HTR-8/SVneo (cell line): ENCODE measurements around the gene SLC14A1.

ENCODE experiments used
- DNase-seq: peaks from one replicate; pipeline ENCODE4 v3.0.0; 2011; ENCODE audit warnings: low spot score, mixed read lengths; ENCODE audit not compliant: insufficient read length
- FAIRE-seq: peaks from 2 replicates; lab custom pipeline; 2011; peaks lifted over from hg19 to GRCh38; lab: Jason Lieb, UNC

The SLC14A1 gene

GRCh38 chr18:45719106-45719505 lies 4.9 kb upstream of the SLC14A1 start:
- DNase-seq (no peak), FAIRE-seq (no peak)

DNA sequence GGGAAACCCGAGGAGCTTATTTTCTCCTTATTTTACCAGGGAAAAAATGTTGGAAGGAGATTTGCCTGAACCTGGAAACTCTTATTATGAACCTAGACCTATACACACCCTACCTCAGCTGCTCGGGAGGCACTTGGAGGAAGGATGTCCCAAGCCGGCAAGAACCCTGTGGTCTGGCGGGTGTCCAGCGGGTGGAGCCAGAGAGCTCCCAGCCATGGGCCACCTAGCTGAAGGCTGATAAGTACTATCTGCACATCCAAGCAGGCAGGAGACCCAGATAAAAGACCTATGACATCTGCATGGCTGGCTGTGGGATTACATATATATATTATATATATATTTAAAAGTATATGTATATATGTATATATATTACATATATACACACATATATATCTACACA lies 1.1 kb upstream of the SLC14A1 start:
- FAIRE-seq (no peak), DNase-seq (peak; percentile 57)

- DNase-seq = no peak
- FAIRE-seq = no peak
Measured at GRCh38 chr18:45724601-45725000, 620 bp downstream of the SLC14A1 start.

DNA sequence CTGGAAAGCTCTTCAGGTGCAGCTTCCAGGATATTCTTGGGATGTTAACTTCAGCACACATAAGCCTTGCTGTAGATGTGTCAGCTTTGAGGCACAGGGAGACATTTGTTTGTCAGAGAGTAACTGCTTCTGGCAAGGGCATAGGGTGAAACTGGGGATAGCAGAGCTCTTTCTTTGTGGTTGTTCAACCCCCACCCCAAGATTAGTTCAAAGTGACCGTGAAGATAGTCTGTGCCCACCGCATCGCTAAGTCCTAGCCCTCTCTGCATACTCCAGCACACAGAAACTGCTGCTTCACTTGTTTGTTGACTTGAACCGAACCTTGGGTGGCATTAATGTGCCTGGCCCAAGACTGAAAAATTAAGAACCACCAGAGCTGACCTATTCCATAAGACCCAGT lies 1.4 kb downstream of the SLC14A1 start:
- FAIRE-seq = no peak
- no peak for DNase-seq

DNA sequence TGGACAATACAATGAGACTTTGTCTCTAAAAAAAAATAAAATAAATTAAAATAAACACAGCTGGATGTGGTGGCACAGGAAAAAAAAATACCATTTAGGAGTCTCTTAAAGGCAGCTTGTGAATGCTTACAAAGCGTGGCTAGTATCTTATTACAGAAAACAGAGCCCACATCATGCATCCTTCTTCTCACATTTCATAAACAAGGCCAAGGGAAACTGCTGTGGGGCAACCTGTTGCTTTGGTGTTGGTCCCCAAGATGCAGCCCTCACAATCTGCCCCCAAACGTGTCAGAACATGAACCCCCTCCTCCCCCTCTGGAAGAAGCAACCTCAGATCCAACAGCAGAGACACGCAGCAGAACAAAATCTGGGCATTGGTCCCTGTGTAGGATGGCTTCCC lies 2.6 kb downstream of the SLC14A1 start:
- DNase-seq = no peak

GRCh38 chr18:45727068-45727467 lies 3.1 kb downstream of the SLC14A1 start:
- no peak for FAIRE-seq
- no peak for DNase-seq

More for the DNA sequence above, 2.6 kb downstream of the SLC14A1 start:
- FAIRE-seq = no peak

GRCh38 chr18:45728336-45729010 lies 4.5 kb downstream of the SLC14A1 start:
- FAIRE-seq (no peak), DNase-seq (no peak)

DNA sequence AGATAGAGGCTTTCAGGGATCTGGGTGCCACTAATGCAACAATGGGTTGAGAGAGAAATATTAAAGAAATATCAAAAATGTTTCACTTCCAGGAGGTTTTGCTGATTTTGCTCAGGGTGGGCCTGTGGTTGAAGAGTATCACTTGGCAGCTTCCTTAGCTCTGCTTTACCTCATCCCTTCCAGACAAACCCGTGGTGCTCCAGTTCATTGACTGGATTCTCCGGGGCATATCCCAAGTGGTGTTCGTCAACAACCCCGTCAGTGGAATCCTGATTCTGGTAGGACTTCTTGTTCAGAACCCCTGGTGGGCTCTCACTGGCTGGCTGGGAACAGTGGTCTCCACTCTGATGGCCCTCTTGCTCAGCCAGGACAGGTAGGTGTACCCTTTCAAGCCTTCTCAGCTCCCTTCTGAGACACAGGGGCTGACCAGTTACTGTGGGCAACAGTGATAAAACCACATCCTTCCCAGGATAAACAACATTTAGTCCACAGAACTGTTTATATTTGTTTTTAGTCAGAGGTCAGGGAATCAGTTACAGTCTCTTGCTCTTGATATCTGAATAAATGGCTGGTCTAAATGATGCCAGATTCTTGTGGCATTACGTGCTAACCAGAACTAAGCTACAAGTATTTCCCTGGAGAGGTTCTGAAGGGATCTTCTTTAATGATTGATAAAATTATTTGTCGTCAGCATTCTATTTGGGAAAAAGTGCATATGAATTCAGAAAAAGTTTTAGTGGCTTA lies 7.0 kb downstream of the SLC14A1 start:
- peak; percentile 22 for DNase-seq
- FAIRE-seq = no peak

DNA sequence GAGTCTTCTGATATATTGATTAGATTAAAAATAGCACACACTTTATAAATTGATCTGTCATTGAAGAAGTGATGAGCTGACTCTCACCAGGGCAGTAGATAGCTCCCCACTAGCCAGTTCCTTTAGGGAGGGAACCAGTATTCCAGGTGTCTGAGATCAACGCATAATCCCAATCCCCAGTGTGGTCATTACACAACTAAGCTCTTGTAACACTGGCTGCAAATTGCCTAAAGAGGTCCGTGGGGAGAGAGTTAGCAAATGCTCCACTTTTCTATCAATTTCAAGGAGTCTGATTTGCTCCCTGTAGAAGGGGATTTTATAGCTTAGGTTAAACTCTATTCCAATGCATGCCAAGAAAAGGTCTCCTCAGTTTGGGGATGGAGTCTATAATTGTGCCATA lies 7.7 kb downstream of the SLC14A1 start:
- no peak for FAIRE-seq

DNA sequence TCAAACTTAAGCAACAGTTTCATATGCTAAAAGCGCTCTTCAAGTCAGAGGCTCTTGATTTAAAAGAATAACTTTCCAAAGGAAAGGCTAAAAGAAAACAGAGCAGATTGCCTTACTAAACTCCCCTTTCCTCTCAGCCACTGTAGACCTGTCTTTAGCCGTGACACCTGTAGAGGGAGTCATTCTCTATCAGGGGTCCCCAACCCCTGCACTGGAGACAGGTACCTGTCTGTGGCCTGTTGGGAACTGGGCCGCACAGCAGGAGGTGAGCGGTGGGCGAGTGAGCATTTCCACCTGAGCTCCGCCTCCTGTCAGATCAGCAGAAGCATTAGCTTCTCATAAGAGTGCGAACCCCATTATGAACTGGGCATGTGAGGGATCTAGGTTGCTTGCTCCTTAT lies 9.6 kb downstream of the SLC14A1 start:
- no peak for FAIRE-seq
- DNase-seq = no peak

More for the DNA sequence above, 7.7 kb downstream of the SLC14A1 start:
- no peak for DNase-seq

- no peak for FAIRE-seq
- no peak for DNase-seq
Measured at GRCh38 chr18:45734505-45734904, 10.5 kb downstream of the SLC14A1 start.

DNA sequence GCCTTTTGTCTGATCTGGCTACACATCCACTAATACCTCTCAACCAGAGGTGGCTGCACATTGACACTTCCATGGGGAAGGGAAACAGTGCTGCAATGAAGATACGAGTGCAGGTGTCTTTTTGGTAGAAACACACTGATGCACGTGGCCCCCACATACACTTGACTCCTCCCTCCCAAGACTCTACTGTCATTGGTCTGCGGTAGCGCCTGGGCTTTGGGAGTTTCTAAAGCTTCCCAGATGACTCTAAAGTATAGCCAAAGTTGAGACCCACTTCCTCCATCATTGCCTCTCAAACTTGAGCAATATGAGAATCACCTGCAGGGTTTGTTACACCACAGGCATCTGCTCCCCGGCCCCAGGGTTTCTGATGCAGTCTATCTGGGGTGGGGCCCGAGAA lies 11.0 kb downstream of the SLC14A1 start:
- FAIRE-seq (no peak), DNase-seq (no peak)

DNA sequence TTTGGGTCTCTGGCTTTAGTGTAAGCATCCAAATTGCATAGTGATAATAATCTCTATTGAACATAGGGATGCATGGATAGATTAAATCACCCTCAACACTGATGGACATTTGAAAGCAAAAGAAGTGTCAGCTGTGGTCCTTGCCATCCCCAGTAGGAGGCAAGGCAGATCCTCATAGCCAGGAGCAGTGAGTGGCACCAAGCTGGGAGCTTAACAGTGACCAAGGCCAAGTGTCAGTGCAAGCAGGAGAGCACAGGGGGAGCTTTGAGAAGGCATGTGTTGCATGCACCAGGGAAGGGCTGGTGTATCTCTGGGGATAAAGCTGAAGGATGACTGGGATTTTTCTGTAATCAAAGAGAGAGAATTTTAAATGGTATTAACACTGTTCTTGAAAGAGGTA lies 14.7 kb downstream of the SLC14A1 start:
- no peak for FAIRE-seq
- DNase-seq = no peak

GRCh38 chr18:45739268-45739667 lies 15.3 kb downstream of the SLC14A1 start:
- FAIRE-seq (no peak), DNase-seq (no peak)

GRCh38 chr18:45739848-45740247 lies 15.9 kb downstream of the SLC14A1 start:
- DNase-seq (no peak), FAIRE-seq (no peak)

DNA sequence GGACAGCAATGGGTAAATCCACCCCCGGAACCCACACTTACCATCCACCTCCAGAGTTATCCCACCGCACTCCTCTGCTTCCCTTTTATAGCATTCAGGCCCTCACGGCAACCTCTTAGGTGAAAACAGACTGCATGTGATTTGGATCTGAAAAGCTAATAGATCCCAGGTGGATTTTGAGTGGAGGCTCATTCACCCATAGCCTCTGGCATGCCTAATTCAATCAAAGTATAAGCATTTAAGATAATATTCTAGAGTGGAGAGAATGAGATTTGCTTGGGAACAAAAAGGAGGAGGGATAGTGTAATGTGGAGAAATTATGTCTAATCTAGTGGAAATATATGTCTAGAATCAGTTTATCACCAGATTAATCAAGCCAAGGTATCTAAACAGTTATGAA lies 17.1 kb downstream of the SLC14A1 start:
- FAIRE-seq (no peak), DNase-seq (no peak)

DNA sequence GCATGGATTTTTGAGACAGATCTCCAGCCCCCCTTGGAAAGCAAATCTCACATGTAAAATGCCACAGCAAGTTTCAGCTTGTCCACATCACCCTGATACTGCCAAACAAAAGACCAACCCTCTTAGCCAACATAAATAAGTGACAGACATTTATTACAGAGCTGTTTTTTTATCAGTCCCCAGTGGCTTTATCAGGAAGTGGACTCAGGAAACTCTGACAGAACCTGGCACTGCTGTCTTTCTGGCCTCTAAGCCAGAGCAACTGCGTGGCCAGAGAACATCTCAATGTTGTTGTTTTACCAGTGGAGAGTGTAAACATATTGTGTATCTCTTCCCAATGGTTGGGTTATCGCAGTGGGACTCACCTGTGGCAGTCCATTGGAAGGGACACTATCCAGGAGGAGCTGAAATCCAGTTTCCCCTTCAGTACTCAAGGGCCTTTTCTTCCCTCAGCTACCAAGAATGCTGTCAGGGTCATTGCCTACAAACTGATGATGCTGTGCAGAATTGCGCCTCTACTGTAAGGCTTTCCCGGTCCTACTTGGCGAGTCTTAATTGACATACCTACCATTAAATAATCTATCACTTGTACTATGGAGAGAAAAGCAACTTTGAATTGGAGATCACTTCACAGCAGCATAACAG lies 22.0 kb downstream of the SLC14A1 start:
- DNase-seq (peak; percentile 15), FAIRE-seq (no peak)

DNA sequence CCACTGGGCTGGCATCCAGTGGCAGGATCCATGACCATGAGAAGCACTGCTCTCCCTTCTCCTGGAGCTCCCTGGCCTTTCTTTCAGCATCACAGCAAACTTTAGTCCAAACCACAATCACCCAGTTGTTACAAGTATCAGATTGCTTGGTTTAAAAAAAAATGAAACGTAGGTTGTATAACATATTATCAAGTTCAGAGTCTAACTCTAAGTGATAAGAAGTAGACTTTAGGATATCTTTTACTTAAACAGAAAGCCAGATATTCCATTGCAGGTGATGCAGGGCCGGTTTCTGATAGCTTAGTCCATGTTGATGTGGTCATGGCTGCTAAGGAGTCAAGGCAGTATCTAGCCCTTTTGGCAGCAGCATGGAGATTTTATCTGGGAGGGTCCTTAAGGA lies 24.5 kb downstream of the SLC14A1 start:
- FAIRE-seq = no peak
- no peak for DNase-seq

GRCh38 chr18:45749918-45750689 lies 26.1 kb downstream of the SLC14A1 start:
- FAIRE-seq (no peak), DNase-seq (no peak)

DNA sequence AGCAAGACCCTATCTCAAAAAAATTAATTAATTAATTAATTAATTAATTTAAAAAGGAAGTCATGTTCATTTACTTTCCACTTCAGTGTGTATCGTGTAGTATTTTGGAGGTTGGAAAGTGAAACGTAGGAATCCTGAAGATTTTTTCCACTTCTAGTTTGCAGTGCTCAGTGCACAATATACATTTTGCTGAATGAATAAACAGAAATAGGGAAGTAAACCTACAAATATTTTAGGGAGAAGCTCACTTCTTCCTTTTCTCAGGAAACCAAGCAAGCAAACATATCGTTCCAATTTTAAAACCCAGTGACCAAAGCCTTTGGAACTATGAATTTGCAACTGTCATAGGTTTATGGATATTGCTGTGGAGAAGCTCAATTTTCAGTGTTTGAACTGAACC lies 27.8 kb downstream of the SLC14A1 start:
- FAIRE-seq = no peak
- DNase-seq = no peak

GRCh38 chr18:45752681-45753080 lies 28.7 kb downstream of the SLC14A1 start:
- no peak for DNase-seq
- FAIRE-seq = no peak
